Cortex of kidney (tissue), 1 donor: ENCODE measurements around the gene SLC25A10.

Experiments
- DNase-seq: peaks from one replicate; lab custom pipeline; 2025; lab: John Stamatoyannopoulos, UW

SLC25A10 gene

DNA sequence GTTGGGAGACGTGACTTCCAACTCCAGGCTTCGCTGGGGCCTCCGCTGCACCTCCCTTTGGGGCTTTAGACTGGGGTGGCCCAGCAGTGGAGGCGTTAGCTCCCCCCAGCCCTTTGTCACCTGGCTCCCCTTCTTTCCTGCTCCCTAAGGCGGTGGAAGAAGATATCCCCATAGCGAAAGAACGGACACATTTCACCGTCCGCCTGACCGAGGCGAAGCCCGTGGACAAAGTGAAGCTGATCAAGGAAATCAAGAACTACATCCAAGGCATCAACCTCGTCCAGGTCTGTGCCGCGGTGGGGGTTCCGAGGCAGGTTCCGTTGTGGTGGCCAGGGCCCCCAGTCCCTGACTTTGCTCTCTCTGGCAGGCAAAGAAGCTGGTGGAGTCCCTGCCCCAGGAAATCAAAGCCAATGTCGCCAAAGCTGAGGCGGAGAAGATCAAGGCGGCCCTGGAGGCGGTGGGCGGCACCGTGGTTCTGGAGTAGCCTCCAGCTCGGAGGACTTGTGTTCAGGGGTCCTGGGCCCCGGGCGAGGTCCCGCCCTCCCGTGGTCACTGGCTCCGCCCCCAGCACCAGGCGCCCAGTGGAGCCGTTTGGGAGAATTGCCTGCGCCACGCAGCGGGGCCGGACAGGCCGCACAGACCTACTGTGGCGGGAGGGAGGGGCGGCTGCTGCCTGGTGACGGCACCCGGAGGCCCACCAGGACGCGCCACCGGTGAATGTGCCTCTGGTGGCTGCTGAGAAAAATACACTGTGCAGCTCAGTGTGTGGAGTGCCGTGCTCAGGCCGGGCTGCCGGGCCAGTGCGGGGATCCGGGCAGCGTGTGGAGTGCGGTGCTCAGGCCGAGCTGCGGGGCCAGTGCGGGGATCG, 5.1 kb upstream of the SLC25A10 start:
- DNase-seq: no peak

DNA sequence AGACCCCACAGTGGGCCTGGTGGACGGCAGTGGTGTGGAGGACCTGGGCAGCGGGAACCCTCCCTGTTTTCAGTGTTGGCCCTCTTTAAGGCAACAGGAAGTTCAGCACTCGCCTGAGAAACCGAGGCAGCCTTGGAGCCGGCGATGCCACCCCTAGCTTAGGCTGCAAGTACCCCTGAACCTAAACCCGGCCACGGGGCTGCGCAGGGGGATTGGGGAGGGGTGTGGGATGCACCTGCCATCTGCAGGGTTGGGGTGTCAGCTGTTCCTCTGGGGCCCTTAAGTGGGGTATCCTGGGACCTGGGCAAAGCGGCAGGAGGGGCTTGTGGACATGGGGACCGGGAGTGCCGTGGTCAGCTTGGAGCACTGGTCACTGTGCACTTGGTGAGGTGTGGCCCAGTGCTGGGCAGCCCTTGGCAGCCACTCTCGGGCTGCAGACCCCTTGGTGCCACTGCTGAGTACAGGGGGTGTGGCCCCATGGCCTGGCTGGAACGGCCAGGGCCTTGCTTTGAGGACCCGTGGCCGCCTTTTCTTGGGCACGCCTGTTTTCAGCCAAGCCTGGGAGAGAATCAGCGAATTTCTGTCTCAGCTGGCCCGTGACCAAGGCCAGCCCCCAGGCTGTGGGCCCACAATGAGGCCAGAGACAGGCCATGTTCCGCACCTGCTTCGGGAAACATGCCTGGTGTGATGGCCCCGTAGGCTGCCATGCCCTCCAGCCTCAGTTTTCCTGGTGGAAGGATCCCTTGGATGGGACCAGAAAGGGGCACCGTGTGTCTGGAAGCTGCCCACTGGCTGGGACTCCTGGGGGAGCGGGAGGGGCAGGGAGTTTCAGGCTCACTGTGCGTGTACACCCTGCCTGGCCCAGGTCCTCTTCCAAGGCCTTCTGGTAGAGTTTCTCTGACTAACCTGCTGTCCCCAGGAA, 4.1 kb upstream of the SLC25A10 start:
- no peak for DNase-seq

DNA sequence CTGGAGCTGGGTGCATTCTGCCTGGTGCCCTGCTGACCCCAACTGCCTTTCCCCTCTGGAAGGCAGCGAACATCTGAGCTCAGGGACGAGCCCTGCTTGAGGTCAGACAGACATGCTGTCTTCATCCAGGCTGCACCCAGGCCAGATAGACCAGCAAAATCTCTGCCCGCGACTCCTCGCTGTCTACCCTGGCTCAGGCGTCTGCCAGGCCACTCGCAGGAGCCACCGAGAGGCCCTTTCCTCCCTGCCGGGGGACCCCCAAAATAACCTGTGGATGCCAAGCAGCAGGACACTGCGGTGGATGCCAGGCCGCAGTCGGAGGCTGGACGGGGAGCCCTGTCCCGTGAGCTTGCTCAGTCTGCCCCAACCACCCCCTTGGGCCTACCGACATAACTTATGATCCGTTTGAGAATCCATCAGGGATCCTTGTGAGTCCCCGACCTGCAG, 3.3 kb upstream of the SLC25A10 start:
- DNase-seq: no peak

DNA sequence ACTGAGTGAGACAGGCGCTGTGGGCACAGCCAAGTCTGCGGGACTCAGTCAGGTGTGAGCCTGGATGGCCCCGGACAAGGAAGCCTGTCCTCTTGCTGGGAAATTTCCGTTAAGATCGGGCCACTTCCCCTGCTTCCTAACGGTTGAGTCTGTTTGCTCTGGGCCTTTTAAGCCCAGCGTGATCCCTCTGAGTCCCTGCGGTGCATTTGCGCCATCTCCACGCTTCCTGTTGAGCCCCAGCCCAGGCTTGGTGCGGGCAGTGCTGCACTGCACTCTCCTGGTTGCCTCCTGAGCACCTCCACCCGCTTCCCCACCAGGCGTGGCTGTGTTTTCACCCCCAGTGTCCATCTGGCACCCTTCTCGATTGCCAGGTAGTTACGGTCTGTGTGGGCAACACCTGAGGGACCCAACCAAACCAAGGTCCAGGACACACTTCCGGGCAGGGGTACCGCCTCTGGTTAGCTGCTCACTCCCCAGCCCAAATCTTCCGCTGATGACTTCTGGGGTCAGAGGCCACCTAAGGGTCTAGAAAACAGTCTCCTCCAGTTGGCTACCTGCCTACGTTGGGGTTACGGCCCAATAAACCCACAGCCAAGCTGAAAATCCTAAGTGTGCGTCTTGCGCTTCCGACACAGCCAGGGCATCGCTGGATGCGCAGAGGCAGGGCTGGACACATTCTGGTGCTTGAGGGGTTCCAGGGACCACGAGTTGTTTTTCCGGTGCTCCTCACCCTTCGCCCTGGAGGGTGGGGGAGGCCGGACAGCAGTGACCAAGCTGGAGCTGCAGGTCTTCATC, 1.4 kb upstream of the SLC25A10 start:
- no peak for DNase-seq

DNA sequence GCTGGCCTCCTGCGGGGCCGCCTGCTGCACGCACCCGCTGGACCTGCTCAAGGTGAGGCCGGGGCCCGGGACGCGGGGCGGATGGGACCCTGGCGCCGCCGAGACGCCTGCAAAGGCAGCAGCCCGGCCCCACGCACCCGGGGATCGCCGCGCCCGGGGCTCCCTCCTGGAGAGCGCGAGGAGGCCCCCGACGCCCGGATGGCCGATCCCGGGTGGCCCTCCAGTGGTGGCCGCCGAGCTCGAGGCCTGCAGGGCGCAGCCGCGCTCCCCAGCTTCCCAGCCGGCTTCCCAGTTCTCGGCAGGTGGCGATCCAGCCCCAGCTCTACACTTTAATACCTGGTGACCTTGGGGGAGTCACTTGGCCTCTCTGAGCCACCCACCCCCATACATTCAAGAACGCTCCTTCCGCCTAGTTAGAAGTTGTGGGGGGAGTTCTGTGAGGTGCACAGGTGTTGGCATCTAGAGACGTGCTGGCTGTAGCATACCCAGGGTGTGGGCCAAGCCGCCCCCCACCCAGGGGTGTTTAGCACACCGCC, 452 bp downstream of the SLC25A10 start:
- DNase-seq: no peak

DNA sequence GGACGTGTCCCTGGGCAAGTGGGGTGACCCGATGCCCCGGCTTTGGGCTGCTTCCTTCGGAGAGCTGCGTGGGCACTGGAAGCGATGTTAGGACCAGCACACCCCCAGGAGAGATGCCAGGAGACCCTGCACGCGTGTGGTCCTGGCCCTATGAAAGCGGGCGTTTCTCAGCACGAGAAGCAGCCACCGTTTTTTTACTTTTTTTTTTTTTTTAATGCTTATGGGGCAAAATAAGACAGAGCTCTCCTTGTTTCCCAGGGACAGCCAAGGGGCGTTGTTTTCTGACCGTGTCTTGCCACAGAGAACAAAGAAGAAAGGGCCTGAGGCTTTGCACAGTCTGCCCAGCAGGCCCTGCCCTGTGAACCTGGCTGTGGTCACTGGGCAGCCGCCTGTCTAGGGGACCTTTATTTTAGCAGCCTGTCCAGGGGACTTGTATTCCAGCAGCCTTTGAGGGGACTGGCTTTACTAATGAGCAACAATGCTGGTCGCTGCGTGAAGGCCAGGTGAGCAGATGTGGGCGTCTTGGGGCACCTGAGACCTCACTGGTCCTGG, 996 bp downstream of the SLC25A10 start:
- DNase-seq: no peak

DNA sequence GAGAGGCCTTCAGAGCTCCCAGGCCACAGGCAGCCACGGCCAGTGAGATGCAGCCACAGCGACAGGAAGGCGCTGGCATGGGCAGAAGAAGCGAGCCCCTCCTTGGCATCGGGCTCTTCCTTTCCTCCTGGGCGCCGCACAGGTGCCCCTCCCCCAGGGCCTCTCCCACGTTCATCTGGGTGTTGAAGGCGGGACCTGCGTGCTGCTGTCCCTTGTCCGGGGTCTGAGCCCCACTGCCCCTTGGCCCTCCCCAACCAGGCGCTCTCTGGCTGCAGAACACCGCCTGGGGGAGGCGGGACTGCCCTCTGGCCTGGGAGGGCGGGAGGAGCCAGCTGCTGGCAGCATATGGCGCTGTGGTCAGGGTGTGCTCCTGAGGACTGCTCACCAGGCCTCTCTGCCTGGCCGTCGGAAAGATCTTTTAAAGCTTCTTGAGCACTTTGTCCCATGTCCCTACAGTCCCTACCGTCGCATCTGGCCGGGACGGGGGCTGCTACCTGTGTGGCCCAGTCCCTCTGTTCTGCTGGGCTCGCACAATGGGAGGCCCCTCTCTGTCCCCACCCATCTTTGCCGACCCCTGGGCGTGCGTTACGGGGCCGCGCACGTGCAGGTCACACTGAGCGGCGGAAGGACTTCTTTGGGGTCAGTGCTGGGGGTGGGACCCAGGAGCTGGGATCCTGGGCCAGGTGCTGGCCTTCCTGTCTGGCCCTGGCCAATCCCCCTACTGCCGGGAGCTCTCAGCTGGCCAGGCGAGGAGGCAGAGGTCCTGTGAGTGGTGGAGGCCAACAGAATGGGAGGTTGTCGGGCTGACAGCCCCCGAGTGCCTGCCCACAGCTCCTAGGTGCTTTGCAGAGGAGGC, 1.7 kb downstream of the SLC25A10 start:
- DNase-seq: no peak

DNA sequence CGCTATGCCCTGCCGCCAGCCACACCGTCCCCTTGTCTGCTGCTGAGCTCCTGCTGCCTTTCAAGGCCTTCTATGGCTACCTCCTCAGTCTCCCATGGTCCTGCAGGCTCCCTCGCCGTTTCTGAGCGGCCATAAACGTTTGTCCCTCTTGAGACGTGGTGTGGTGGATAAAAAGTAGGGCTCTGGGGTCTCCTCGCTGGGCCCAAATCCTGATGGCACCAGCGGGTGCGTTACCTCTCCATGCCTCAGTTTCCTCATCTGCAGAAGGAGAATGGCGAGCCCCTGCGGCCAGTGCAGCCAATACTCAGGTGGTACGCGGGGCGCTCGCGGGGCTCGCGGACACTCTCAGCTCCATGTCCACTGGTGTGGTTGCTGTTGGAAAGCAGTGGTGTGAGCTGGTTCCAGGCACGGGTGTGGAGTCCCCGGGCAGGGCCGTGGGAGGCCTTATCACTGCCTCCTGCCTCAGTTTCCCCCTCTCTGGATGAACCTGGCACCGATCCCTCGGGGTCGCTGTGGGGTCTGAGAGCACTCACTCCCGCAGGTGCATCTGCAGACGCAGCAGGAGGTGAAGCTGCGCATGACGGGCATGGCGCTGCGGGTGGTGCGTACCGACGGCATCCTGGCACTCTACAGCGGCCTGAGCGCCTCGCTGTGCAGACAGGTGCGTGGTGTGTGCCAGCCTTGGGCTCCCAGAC, 2.5 kb downstream of the SLC25A10 start:
- no peak for DNase-seq

DNA sequence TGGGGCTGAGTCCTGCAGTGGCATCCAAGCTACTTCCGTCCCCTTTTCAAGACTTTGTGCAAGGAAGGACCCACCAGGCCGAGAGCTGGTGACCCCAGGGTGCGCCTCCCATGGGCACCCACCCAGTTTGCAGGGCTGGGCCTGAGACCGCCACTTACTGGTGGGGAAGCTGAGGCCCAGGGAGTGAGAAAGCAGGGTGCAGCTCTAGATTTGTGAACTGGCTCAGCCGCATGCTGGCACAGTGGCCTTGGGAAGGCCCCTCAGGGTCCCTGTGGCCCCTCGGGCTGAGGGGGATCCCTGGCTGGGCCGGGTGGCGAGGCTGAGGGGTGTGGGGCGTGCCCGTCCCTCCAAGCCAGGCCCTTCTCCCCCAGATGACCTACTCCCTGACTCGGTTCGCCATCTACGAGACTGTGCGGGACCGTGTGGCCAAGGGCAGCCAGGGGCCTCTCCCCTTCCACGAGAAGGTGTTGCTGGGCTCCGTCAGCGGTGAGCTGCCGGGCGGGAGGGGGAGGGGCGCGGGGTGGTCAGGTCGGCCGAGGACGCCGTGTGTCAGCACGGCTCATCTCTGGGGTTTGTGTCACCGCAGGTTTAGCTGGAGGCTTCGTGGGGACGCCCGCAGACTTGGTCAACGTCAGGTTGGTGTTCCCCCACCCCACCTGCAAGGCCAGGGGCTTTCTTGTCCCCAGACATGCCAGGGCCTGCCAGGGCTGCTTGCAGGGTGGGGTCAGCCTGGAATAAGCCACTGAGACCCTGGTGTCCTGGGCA, 3.2 kb downstream of the SLC25A10 start:
- DNase-seq: no peak

DNA sequence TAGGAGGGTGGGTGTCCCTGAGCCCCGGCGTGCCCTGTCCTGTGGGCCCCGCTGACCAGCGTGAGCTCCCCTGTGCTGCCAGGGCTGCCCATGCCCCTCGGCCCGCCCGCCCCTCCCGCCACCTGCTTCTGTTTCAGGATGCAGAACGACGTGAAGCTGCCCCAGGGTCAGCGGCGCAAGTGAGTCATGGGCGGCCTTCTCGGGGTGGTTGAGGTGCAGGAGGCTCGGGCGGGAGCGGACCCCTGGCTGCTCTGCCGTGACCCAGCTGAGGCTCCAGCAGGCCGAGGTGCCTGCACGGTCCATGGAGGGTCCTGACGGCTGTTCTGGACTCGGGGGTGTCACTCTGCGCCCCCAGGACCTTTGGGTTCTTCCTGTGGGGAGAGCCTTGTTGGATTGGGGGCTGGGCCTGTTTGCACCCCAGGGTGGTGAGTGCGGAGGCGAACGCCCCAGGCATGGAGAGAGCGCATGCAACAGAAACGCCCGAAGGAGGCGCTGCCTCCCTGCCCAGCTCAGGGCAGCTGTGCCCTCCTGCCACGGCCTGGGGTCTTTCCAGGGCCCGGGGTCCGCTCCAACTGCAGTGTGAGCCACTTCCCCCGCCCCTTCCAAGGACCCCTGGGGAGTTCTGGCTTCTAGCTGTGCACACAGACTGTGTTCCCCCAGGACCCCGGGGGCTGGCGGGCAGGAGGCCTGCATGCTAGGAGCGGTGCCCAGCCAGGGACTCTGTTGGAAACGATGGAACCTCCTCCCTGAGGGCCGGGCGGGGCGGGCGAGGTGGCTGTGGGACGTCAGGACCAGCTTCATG, 4.0 kb downstream of the SLC25A10 start:
- no peak for DNase-seq

DNA sequence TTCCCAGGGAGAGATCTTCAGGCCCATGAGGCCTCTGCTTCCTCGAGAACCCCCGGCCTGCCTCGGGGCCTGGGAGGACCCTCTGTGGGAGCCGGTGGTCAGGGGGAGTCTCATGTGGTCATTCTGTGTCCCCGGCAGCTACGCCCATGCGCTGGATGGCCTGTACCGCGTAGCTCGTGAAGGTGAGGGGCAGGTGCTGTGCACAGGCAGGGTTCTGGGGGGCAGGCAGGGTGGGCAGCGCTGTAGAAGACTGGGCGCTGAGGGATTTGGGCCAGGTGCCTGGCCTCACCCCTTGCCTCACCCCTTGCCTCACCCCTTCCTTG, 4.6 kb downstream of the SLC25A10 start:
- no peak for DNase-seq

DNA sequence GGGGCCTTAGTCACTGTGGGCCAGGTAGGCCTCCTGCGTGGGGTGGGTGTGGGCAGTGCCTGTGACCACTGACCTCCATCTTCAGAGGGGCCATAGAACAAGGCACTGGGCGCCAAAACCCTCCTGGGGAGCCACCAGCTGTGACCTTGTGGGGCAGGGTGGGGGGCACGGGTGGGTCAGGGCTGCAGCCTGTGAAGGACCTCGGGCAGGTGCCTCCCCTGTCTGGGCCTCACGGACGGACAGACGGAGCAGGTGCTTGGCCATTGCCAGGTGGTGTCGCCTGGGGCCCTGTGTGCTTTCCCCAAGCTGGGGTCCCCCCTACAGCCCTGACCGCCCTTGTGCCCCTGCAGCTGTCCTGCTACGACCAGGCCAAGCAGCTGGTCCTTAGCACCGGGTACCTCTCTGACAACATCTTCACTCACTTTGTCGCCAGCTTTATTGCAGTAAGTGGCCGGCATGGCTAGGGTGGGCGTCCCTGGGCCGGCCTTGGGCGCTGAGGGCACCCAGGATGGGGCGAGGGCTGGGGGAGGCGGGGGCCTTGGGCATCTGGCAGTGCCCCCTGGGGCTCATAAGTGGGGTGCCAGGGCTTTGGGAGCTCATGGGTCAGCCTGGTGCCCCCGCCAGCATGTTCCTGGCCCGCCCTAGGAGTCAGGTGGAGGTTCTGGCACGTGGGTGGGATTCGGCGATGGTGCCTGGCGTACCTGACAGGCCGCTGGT, 5.1 kb downstream of the SLC25A10 start:
- DNase-seq: no peak

DNA sequence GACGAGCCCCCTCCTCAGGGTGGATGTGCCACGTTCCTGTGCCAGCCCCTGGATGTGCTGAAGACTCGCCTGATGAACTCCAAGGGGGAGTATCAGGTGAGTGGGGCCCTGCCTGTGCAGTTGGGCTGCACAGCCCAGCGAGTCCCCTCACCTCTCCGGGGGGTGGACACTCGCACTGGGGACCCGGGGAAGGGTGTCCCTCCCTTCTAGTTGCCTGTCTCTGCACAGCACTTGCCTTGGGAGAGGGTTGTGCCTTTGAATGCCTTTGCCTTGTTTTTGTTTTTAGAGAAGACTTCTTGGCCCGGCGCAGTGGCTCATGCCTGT, 5.6 kb downstream of the SLC25A10 start:
- no peak for DNase-seq

DNA sequence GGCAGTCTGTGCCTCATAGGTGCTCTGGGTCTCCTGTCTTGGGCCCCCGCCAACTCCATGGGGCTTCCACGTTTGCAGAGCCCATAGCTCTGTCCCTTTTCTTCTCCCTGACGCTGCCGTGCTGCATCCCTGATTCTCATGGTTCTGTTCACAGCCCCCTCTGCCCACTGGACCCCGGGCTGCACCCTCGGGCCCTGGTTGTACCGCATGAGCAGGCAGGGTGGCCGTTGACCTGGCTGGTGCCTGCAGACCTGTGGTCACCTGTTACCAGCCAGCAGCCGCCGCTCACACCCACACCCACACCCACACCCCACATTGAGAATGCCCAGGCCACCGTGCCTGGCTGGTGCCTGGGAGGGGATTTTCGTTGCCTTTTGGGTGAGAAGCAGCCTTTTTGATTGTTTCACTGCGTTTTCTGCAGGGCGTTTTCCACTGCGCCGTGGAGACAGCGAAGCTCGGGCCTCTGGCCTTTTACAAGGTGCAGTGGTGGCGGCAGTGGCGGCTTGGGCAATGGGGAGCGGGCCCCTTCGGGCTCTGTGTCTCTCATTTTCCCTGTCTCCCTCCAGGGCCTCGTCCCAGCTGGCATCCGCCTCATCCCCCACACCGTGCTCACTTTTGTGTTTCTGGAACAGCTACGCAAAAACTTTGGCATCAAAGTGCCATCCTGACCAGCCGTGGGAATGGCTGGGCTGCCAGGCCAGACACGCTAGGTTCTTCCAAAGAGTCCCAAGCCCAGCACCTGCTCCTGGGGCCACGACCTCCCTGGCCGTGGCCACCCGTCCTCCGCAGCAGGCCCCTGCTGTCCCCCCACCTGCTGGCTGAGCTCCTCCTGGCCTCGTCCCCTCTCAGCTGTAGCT, 7.6 kb downstream of the SLC25A10 start:
- no peak for DNase-seq

DNA sequence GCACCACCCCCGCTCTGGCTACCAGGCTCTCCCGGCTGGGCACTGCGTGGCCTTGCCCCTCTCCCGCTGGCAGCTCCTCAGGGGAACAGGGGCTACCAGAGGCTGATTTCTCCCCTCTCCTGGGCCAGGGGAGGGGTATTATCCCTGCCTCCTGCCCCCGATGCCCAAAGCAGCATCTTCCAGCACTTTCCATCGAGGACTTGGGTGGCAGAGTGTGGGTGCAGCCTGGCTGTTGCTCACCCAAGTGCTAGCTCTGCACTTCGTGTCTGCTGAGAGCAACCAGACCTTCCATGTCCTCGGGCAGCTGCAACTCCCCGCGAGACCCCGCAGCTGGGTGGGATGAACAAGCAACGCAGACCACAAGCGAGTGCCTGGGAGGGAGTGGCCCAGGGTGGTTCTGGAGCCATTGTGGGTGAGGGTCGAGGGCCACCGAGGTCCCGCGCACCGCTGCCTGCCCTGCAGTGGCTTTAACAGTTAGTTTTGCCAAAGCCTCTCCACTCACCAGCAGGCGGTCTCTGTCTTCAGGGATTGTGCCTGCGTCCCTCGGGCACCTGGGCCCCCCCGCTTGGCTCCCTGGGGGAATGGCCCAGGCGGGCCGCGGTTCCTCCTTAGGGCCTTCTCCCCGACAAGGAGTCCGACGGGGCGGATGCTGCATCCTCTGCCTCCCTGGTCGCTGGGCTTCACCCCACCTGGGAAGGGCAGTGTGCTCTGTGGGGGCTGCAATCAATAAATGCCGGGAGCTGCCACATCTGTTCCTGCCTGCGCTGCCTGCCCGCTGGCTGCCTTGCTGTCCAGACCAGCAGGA, 8.4 kb downstream of the SLC25A10 start:
- DNase-seq: no peak
